ENCODE data around the gene FOXE1.

FOXE1 gene

GRCh38 chr9:97900738-97901565, 47.9 kb downstream of the FOXE1 start:
- H3K4me3 ChIP-seq (ENCODE audit: low read length), result no peak overlapping the region
- peak; percentile 65 for DNase-seq (ENCODE audit: low read depth)
- peak; percentile 81 for TF ChIP-seq CTCF (IDR thresholded peaks at IDR 0.05; ENCODE audit: insufficient read depth, low read depth, low read length, missing control alignments)

DNA sequence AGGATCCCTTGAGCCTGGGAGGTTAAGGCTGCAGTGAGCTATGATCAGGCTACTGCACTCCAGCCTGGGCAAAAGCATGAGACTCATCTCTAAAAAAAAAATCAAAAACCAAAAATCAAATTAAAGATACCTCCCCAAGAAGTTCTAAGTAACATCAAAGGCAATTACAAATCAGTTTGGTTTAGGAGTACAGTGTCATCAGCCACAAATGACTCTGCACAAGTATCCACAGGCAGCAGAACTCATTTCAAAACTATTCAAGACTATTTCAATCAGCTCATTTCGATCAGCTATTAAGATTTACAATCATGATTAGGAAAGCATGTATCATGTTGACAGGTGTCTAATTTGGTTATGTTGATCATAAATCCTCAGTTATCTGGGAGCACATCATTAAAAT, 50.2 kb downstream of the FOXE1 start:
- no peak for TF ChIP-seq CTCF (IDR thresholded peaks at IDR 0.05; ENCODE audit: insufficient read depth, low read depth, low read length, missing control alignments)
- peak; percentile 34 for DNase-seq (ENCODE audit: low read depth)
- no peak overlapping the region for H3K4me3 ChIP-seq (ENCODE audit: low read length)

DNA sequence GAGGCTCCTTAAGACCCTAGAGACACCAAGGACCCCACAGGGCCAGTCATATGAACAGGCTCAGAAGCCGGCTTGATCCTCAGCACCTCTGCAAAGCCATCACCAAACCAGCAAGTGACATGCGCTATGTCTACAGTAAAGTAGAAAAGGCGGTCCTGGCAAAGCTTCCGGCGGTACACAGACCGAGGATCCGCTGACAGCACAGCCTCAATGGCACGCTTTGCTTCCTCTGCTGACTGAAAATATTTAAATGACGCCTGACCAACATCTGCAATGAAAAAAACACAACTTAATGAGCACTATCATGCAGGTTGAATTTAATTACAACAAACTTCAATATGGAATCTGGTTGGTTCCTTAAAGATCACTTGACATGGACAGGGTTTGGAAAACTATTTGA, 51.7 kb downstream of the FOXE1 start:
- no peak for DNase-seq (ENCODE audit: low read depth)
- no peak for TF ChIP-seq CTCF (IDR thresholded peaks at IDR 0.05; ENCODE audit: insufficient read depth, low read depth, low read length, missing control alignments)
- H3K4me3 ChIP-seq (ENCODE audit: low read length), result no peak overlapping the region

DNA sequence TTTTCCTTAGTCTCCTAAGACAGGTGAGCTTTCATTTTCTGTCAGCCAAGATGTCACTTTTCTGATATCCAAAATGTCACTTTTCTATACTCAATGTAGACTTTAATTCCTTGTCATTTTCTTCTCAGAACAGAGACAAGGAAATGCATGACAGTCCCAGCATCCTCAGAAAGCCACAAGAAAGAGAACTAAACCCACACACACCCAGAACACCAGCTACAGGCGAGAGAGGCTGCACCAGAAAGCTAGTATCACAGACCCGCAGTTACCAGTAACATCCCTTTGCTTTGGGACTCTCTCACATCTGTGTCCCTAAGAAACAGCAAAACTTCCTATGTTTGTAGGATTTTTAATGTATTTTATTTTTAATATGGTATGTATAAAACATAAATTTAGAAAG, 52.2 kb downstream of the FOXE1 start:
- no peak for TF ChIP-seq CTCF (IDR thresholded peaks at IDR 0.05; ENCODE audit: insufficient read depth, low read depth, low read length, missing control alignments)
- DNase-seq (ENCODE audit: low read depth), result no peak
- H3K4me3 ChIP-seq (ENCODE audit: low read length), result no peak overlapping the region

Measured in epithelial cell of esophagus (primary cell).